Thyroid gland (tissue), 4 donors: Measurements from ENCODE around the gene THSD7A. TPM values are rescaled to one million over a fixed set of nuclear protein-coding genes. Genes with fewer than 3 reads are reported as not detected.

ENCODE experiments used
- DNase-seq, 2 donors: peaks; one replicate each; pipeline ENCODE4 v3.0.0-alpha.2; 2019
- H3K27ac ChIP-seq, 3 donors: fragments of 200-600 bp; sonication (generic); 1 replicate in 2 of 3; 2 replicates in 1 of 3; pipeline ENCODE4 v1.5.1; 2016 to 2019; ENCODE audit warnings: mild to moderate bottlenecking in 1 of 3, moderate library complexity in 1 of 3
- H3K27me3 ChIP-seq: fragments of 200-600 bp; sonication (generic); one replicate; pipeline ENCODE4 v1.5.1; 2019
- H3K36me3 ChIP-seq, 2 donors: fragments of 200-600 bp; sonication (generic); one replicate each; pipeline ENCODE4 v1.5.1; 2016 to 2019
- H3K4me1 ChIP-seq, 2 donors: fragments of 200-600 bp; sonication (generic); one replicate each; pipeline ENCODE4 v1.5.1; 2017 to 2019
- H3K4me3 ChIP-seq, 3 donors: fragments of 200-600 bp; sonication (generic); replicated peaks in 1 of 3; 1 replicate in 2 of 3; 2 replicates in 1 of 3; pipeline ENCODE4 v1.5.1; 2016; ENCODE audit warnings: mild to moderate bottlenecking in 1 of 3
- H3K9me3 ChIP-seq: fragments of 200-600 bp; sonication (generic); one replicate; pipeline ENCODE4 v1.5.1; 2017
- CTCF ChIP-seq, 6 experiments: fragments of 200-600 bp in 3 of 6; fragments of 450-650 bp in 3 of 6; sonication (generic) in 3 of 6; IDR thresholded peaks; one replicate each; pipeline ENCODE4 v1.5.1; 2016 to 2019; ENCODE audit warnings: antibody characterized with exemption in 6 of 6, mild to moderate bottlenecking in 2 of 6, inconsistent platforms in 1 of 6, moderate library complexity in 1 of 6
- POLR2A ChIP-seq, 2 donors: fragments of 450-650 bp; IDR thresholded peaks; one replicate each; pipeline ENCODE4 v1.6.1; 2017; ENCODE audit warnings: antibody characterized with exemption in 2 of 2, mild to moderate bottlenecking in 2 of 2, moderate library complexity in 1 of 2
- WGBS, 2 donors: methylation state at CpG; one replicate each; pipeline ENCODE4 v1.1.5; 2017; 5-methylcytosine and 5-hydroxymethylcytosine counted together
- intact Hi-C: fragments of 100-400 bp; cut with DNase I; formaldehyde crosslinking; loops from one replicate; pipeline ENCODE4 v1.15.1; 2023
- total RNA-seq, 4 donors: library from RNA; depleted of rRNA; stranded (reverse); fragments of >200 nt; gene quantifications; one replicate each; pipeline ENCODE4 v1.2.3, GENCODE V29; 2016

The THSD7A gene
- total RNA-seq, 4 donors from 2014 or later = 4.2 to 6.1 (median 5.8) TPM

DNA sequence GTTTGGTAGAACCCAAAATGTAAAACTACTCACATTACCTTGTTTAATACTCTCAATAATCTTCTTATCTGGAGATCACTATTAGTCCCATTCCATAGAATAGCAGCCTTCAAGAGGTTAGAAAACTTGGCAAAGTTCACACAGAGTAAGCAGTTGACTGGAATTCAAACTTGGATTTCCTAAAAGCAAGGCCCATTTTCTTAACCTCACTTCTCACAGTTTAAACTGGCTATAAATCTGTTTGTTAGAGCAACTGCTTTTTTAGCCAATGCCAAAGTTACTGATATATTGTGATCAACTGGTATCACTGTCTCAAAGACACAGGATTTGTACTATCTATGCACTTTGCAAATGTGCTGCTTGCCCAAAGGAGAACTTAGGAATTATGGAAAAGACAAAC is 230.2 kb downstream of the THSD7A start:
- no peaks in the 10 kb centered on the region for H3K9me3 ChIP-seq
- no peaks in the 10 kb centered on the region for H3K4me1 ChIP-seq
- intact Hi-C loops = no loop called here
- H3K4me3 ChIP-seq = no peak overlapping the region
- no peaks in the 10 kb centered on the region for H3K36me3 ChIP-seq
- no peak for DNase-seq
- no peak overlapping the region for H3K27ac ChIP-seq
- TF ChIP-seq POLR2A (IDR thresholded peaks at IDR 0.05) = no peak
- TF ChIP-seq CTCF (IDR thresholded peaks at IDR 0.05) = no peak
- no peaks in the 10 kb centered on the region for H3K27me3 ChIP-seq

DNA sequence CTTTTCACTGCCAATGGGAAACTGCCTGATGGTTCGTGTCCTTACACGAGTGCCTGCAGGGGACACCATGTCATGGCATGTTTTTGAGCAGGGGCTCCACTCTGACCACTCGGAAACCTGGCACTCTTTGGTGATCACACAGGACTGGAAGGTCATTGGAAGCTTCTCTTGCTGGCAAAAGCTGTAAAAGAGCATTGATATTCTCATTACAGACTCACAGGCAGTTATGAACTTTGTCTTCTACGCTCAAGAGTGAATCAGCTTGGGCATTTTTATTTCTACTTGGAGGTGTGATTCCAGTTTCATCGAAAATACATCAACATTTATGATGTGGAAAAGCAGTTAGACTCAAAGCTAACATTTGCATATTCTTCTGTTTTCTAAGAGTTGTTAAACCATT is 238.7 kb downstream of the THSD7A start:
- intact Hi-C loops = no loop called here
- DNase-seq = no peak
- no peaks in the 10 kb centered on the region for H3K4me1 ChIP-seq
- H3K27me3 ChIP-seq = no peaks in the 10 kb centered on the region
- TF ChIP-seq CTCF (IDR thresholded peaks at IDR 0.05) = no peak
- TF ChIP-seq POLR2A (IDR thresholded peaks at IDR 0.05) = no peak
- no peak overlapping the region for H3K4me3 ChIP-seq
- no peaks in the 10 kb centered on the region for H3K36me3 ChIP-seq
- H3K9me3 ChIP-seq = no peaks in the 10 kb centered on the region
- whole genome bisulfite sequencing, 2 donors = 78 to 82% methylated on average over 5 of the region's 5 CpGs
- no peak overlapping the region for H3K27ac ChIP-seq

DNA sequence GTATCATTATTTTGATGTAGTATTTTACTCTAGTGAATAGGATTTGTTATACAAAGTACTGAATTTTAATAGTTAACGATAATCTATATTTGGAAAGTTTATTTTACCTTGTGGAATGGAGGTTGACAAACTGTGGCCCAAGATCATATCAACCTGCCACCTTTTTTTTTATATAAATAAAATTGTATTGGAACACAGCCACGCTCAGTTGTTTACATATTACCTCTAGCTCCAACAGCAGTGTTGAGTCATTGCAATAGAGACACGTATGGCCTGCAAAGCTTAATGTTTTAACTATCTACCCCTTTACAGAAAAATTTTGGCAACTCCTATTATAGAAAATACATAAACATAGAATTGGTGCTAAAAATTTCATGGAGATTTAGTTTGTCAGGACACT is 239.3 kb downstream of the THSD7A start:
- H3K27me3 ChIP-seq = no peaks in the 10 kb centered on the region
- WGBS, 2 donors = 87 to 91% methylated on average over 3 of the region's 3 CpGs
- H3K36me3 ChIP-seq = no peaks in the 10 kb centered on the region
- no peaks in the 10 kb centered on the region for H3K9me3 ChIP-seq
- no peak overlapping the region for H3K27ac ChIP-seq
- intact Hi-C loops = no loop called here
- no peak overlapping the region for H3K4me3 ChIP-seq
- TF ChIP-seq POLR2A (IDR thresholded peaks at IDR 0.05) (no peak), CTCF (IDR thresholded peaks at IDR 0.05) (no peak)
- no peak for DNase-seq
- no peaks in the 10 kb centered on the region for H3K4me1 ChIP-seq

DNA sequence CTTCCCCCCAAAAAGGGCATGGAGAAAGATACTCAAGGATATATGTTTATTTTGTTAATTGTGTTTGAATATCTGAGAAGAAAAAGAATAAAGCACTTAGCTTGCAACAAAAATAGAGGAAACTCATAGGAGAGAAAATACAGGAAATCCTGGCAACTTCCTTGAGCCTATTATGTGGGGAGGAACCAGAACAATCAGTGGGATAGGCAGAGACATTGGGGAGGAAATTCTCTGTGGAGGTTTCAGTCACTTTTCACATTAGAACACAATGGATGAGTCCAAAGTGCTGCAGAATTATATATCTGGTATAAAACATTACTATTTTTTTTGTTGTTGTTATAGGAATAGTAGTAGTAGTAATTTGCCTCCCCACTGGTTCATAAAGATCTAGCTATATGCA is 240.1 kb downstream of the THSD7A start:
- no peaks in the 10 kb centered on the region for H3K4me1 ChIP-seq
- no peak overlapping the region for H3K27ac ChIP-seq
- no peaks in the 10 kb centered on the region for H3K36me3 ChIP-seq
- H3K9me3 ChIP-seq = no peaks in the 10 kb centered on the region
- DNase-seq = no peak
- no peak overlapping the region for H3K4me3 ChIP-seq
- no peaks in the 10 kb centered on the region for H3K27me3 ChIP-seq
- TF ChIP-seq CTCF (IDR thresholded peaks at IDR 0.05) (no peak), POLR2A (IDR thresholded peaks at IDR 0.05) (no peak)
- intact Hi-C loops = no loop called here

DNA sequence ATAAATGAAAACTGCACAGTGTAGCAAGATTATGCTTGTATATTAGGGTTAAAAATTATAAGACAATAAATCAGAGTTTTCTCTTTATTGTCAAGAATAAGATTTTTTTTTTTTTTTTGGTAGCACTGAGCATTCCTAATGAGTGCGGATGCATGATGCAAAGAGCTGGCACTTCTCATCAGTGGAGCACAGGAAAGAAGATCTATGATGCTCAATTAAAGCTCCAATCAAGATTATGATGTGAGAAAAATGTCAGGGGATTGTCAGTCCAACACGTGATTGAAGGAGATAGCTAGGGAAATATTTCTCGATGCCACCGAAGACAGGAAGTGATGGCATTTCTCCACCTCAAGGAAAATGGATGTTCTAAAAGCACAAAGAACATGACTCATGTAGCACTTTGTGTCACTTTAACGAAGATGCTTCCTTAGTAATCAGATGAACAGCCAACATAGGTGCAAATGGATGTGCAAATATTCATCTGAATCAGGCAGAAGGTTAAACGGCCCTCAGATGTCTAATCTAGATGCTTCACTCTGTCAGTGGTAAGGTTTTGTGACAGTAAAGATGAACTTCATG is 240.9 kb downstream of the THSD7A start:
- no peaks in the 10 kb centered on the region for H3K4me1 ChIP-seq
- H3K4me3 ChIP-seq = no peak overlapping the region
- TF ChIP-seq CTCF (IDR thresholded peaks at IDR 0.05) = no peak
- no peak for TF ChIP-seq POLR2A (IDR thresholded peaks at IDR 0.05)
- no peaks in the 10 kb centered on the region for H3K9me3 ChIP-seq
- WGBS, 2 donors = 77 to 83% methylated on average over 6 of the region's 6 CpGs
- H3K27ac ChIP-seq = no peak overlapping the region
- no peaks in the 10 kb centered on the region for H3K27me3 ChIP-seq
- intact Hi-C loops = no loop called here
- DNase-seq = no peak
- H3K36me3 ChIP-seq = no peaks in the 10 kb centered on the region
